KMS-11 (cell line): ENCODE results near the gene SBDS.
"Not testable (repeated sequence)": the region's sequence is repeated elsewhere in the genome, so short reads cannot be mapped to it uniquely, and the experiment has no call there.

Source experiments
- H2AFZ ChIP-seq: fragments of 200-600 bp; sonication (generic); 2 replicates; pipeline ENCODE4 v1.6.1; 2016; ENCODE audit warnings: antibody characterized with exemption, mixed run types, low read depth
- H3K27ac ChIP-seq: fragments of 200-600 bp; sonication (generic); 2 replicates; pipeline ENCODE4 v1.6.1; 2016; ENCODE audit warnings: mild to moderate bottlenecking, mixed run types
- H3K27me3 ChIP-seq: fragments of 200-600 bp; sonication (generic); 2 replicates; pipeline ENCODE4 v1.6.1; 2017; ENCODE audit warnings: mild to moderate bottlenecking, low read depth, mixed run types, moderate library complexity; ENCODE audit not compliant: insufficient read depth
- H3K36me3 ChIP-seq: fragments of 200-600 bp; sonication (generic); 2 replicates; pipeline ENCODE4 v1.6.1; 2017; ENCODE audit warnings: mild to moderate bottlenecking, mixed run types; ENCODE audit not compliant: insufficient read depth
- H3K4me1 ChIP-seq: fragments of 200-600 bp; sonication (generic); 2 replicates; pipeline ENCODE4 v1.6.1; 2016; ENCODE audit warnings: mild to moderate bottlenecking, low read depth, mixed run types; ENCODE audit not compliant: poor library complexity, severe bottlenecking
- H3K4me2 ChIP-seq: fragments of 200-600 bp; sonication (generic); 2 replicates; pipeline ENCODE4 v1.7.0; 2016; ENCODE audit warnings: mild to moderate bottlenecking, mixed run types
- H3K4me3 ChIP-seq: fragments of 200-600 bp; sonication (generic); IDR thresholded peaks from 2 replicates; pipeline ENCODE4 v1.6.1; 2017; ENCODE audit warnings: low read depth, low read length, mixed read lengths; ENCODE audit not compliant: insufficient read depth
- H3K79me2 ChIP-seq: fragments of 200-600 bp; sonication (generic); 2 replicates; pipeline ENCODE4 v1.6.1; 2016; ENCODE audit warnings: low read depth, mixed run types; ENCODE audit not compliant: insufficient read depth
- H3K9ac ChIP-seq: fragments of 200-600 bp; sonication (generic); 2 replicates; pipeline ENCODE4 v1.6.1; 2016; ENCODE audit warnings: mild to moderate bottlenecking, mixed run types
- H4K20me1 ChIP-seq: fragments of 200-600 bp; sonication (generic); 2 replicates; pipeline ENCODE4 v1.6.1; 2016; ENCODE audit warnings: mild to moderate bottlenecking, mixed run types; ENCODE audit not compliant: insufficient read depth
- CTCF ChIP-seq: fragments of 200-600 bp; sonication (generic); conservative IDR thresholded peaks from 2 replicates; pipeline ENCODE4 v1.6.1; 2017; ENCODE audit warnings: low read depth, mild to moderate bottlenecking, antibody characterized with exemption, low read length, moderate library complexity, mixed read lengths

SBDS gene

GRCh38 chr7:67008260-67008659, 12.9 kb upstream of the SBDS start:
- Histone ChIP-seq H3K4me2 (no peak overlapping the region), H4K20me1 (no peaks in the 10 kb centered on the region), H3K36me3 (peaks cover 8% of the 10 kb centered on the region; the same call in 1 of the 2 replicates), H3K27me3 (no peaks in the 10 kb centered on the region), H3K9ac (no peak overlapping the region), H2AFZ (no peak overlapping the region), H3K79me2 (peaks cover 21% of the 10 kb centered on the region; the same call in 1 of the 2 replicates), H3K4me1 (no peaks in the 10 kb centered on the region), H3K27ac (no peak overlapping the region), H3K4me3 (no peak overlapping the region)
- no peak for TF ChIP-seq CTCF

- Histone ChIP-seq H3K27me3 (no peaks in the 10 kb centered on the region), H2AFZ (no peak overlapping the region), H3K4me1 (no peaks in the 10 kb centered on the region), H3K9ac (no peak overlapping the region), H3K4me2 (no peak overlapping the region), H3K4me3 (no peak overlapping the region), H3K79me2 (peaks cover 30% of the 10 kb centered on the region; the same call in 1 of the 2 replicates), H3K27ac (no peak overlapping the region), H4K20me1 (no peaks in the 10 kb centered on the region), H3K36me3 (peaks cover 8% of the 10 kb centered on the region; the same call in 1 of the 2 replicates)
- no peak for TF ChIP-seq CTCF
Measured at GRCh38 chr7:67006965-67007364, 11.6 kb upstream of the SBDS start.

- not testable (repeated sequence) for H3K4me3 ChIP-seq, H3K9ac ChIP-seq, H3K36me3 ChIP-seq, H3K4me1 ChIP-seq, H3K4me2 ChIP-seq, H3K27me3 ChIP-seq, H2AFZ ChIP-seq, H3K27ac ChIP-seq, H4K20me1 ChIP-seq
- peaks cover 30% of the 10 kb centered on the region; the same call in 1 of the 2 replicates for H3K79me2 ChIP-seq
Measured at GRCh38 chr7:67004145-67004544, 8.8 kb upstream of the SBDS start.

GRCh38 chr7:67000601-67001258, 5.3 kb upstream of the SBDS start:
- not testable (repeated sequence) for H3K4me2 ChIP-seq, H3K9ac ChIP-seq, H3K27me3 ChIP-seq, H3K27ac ChIP-seq, H4K20me1 ChIP-seq, H3K4me1 ChIP-seq, H3K4me3 ChIP-seq, H3K36me3 ChIP-seq, H2AFZ ChIP-seq
- TF ChIP-seq CTCF = peak; percentile 50; the same call in 1 of the 2 replicates
- H3K79me2 ChIP-seq = peaks cover 29% of the 10 kb centered on the region

- H2AFZ ChIP-seq = peak within 1 kb of the TSS; percentile 72
- peak within 1 kb of the TSS; percentile 66; the same call in 1 of the 2 replicates for H3K9ac ChIP-seq
- not testable (repeated sequence) for H3K4me3 ChIP-seq, H3K36me3 ChIP-seq, H4K20me1 ChIP-seq, H3K27me3 ChIP-seq
- H3K79me2 ChIP-seq = peaks cover 35% of the 10 kb centered on the region
- peak within 1 kb of the TSS; percentile 48 for H3K27ac ChIP-seq
- H3K4me2 ChIP-seq = peak within 1 kb of the TSS; percentile 98
- H3K4me1 ChIP-seq = peaks cover 19% of the 10 kb centered on the region
Measured at GRCh38 chr7:66996444-66997191, 1.2 kb upstream of the SBDS start, which contains the start of gene TYW1. TYW1 (plus strand) TSS chr7:66996833; CDS start chr7:66996979, 146 bp downstream.
